RWPE1 (cell line): ENCODE results near the gene VRK2.

Source experiments
- CTCF ChIA-PET: fragments of 350-600 bp; sonication (Branson Sonifier 250); formaldehyde crosslinking; extraction: SDS; loops from one replicate; lab custom pipeline; 2021; lab: Yijun Ruan, JAX
- POLR2A ChIA-PET: fragments of 400-600 bp; formaldehyde crosslinking; extraction: SDS; loops from one replicate; lab custom pipeline; 2020; ENCODE audit warnings: antibody characterized with exemption; ENCODE audit not compliant: low non-redundant PET; lab: Yijun Ruan, JAX
- DNase-seq: peaks from one replicate; pipeline ENCODE4 v3.0.0; 2012; ENCODE audit warnings: low spot score
- H3K27ac ChIP-seq: fragments of 450-650 bp; 2 replicates; pipeline ENCODE4 v1.5.1; 2017
- TF ChIP-seq, protein P1 (sequence below): fragments of 450-650 bp; conservative IDR thresholded peaks from 2 replicates; pipeline ENCODE4 v1.5.1; 2017; ENCODE audit warnings: low read depth, mild to moderate bottlenecking

The VRK2 gene

DNA sequence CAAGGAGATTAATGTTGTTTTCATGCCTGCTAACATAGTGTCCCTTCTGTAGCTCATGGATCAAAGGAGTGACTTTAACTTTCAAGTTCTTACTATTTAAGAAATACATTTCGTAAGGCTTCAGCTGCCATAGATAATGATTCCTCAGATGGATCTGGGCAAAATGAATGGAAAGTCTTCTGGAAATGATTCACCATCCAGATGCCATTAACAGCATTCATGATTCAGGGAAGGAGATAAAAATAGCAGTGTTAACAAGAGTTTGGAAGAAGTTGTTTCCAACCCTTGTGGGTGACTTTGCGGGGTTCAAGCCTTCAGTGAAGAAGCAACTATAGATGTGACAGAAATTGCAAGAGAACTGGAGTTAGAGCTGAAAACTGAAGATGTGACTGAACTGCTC is 17.0 kb downstream of the VRK2 start:
- CTCF ChIA-PET, result no interaction called here
- H3K27ac ChIP-seq, result no peak overlapping the region
- TF ChIP-seq, protein P1, sequence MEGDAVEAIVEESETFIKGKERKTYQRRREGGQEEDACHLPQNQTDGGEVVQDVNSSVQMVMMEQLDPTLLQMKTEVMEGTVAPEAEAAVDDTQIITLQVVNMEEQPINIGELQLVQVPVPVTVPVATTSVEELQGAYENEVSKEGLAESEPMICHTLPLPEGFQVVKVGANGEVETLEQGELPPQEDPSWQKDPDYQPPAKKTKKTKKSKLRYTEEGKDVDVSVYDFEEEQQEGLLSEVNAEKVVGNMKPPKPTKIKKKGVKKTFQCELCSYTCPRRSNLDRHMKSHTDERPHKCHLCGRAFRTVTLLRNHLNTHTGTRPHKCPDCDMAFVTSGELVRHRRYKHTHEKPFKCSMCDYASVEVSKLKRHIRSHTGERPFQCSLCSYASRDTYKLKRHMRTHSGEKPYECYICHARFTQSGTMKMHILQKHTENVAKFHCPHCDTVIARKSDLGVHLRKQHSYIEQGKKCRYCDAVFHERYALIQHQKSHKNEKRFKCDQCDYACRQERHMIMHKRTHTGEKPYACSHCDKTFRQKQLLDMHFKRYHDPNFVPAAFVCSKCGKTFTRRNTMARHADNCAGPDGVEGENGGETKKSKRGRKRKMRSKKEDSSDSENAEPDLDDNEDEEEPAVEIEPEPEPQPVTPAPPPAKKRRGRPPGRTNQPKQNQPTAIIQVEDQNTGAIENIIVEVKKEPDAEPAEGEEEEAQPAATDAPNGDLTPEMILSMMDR, result no peak
- POLR2A ChIA-PET, result no interaction called here
- no peak for DNase-seq

DNA sequence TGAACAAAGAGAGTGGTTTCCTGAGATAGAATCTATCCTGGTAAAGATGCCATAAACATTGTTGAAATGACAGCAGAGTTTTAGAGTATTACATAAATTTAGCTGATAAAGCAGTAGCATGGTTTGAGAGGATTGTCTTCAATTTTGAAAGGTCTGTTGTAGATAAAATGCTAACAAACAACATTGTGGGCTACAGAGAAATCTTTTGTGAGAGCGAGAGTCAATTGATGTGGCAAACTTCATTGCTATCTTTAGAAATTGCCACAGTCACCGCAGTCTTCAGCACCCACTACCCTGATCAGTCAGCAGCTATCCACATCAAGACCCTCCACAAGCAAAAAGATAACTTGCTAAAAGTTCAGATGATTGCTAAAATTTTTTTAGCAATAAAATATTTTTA is 17.5 kb downstream of the VRK2 start:
- ChIA-PET POLR2A (no interaction called here), CTCF (no interaction called here)
- TF ChIP-seq, protein P1, result no peak
- no peak for DNase-seq
- H3K27ac ChIP-seq, result no peak overlapping the region

DNA sequence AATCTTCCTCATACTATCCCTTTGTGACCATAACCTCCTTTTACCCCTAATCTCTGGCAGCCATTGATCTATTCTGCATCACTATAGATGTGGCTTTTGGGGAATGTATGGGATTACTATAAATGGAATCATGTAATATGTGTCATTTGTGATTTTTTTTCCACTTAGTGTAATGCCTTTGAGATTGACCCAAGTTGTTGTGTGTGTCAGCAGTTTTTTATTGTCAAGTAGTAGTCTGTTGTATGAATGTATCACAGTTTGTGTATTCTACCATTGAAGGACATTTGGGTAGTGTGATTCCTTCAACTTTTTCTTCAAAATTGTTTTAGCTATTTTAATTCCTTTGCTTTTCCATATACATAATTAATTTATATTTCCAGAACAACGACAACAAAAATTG is 18.6 kb downstream of the VRK2 start:
- TF ChIP-seq, protein P1, result no peak
- ChIA-PET POLR2A (no interaction called here), CTCF (no interaction called here)
- no peak for DNase-seq
- no peak overlapping the region for H3K27ac ChIP-seq

DNA sequence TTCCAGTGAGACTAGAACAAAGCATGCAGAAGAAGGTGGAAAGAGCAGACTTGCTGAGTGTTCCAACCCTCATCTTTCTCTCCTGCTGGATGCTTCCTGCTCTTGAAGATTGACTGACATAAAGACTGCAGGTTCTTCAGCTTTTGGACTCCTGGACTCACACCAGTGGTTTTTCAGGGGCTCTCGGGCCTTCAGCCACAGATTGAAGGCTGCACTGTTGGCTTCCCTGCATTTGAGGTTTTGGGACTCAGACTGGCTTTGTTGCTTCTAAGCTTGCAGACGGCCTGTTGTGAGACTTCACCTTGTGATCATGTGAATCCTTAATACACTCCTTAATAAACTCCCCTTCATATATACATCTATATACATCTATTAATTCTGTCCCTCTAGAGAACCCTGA is 20.4 kb downstream of the VRK2 start:
- DNase-seq, result no peak
- no peak overlapping the region for H3K27ac ChIP-seq
- CTCF ChIA-PET, result interaction anchor here (0.6 kb wide), 1 partner anchor 1011 kb away, joined by 5 read pairs; no protein-coding TSS in a partner anchor
- TF ChIP-seq, protein P1, result no peak
- POLR2A ChIA-PET, result no interaction called here

DNA sequence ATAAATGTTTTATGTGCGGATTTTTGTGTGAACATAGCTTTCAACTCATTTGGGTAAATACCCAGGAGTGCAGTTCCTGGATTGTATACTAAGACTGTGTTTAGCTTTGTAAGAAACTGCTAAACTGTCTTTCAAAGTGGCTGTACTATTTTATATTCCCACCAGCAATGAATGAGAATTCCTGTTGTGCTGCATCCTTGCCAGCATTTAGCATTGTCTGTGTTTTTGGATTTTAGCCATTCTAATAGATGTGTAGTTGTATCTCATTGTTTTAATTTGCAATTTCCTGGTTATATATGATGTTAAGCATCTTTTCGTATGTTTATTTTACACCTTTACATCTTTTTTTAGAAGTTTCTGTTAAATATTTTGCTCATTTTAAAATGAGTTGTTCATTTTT is 24.2 kb downstream of the VRK2 start:
- POLR2A ChIA-PET, result no interaction called here
- H3K27ac ChIP-seq, result no peak overlapping the region
- CTCF ChIA-PET, result interaction anchor here (0.7 kb wide), 1 partner anchor 12 kb away, joined by 4 read pairs; no protein-coding TSS in a partner anchor
- TF ChIP-seq, protein P1, result no peak
- no peak for DNase-seq

DNA sequence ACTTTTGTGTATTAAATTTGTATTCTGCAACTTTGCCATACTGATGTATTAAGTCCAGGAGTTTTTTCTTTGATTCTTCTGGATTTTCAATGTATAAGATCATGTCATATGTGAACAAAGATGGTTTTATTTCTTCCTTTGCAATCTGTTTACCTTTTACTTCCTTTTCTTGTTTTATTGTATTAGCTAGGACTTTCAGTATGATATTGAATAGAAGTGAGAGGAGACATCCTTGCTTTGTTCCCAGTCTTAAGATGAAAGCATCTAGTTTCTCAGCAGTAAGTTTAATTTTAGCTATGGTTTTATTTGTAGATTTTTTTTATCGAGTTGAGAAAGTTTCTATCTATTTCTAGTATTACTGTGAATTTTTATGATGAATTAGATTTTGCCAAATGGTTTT is 25.5 kb downstream of the VRK2 start:
- TF ChIP-seq, protein P1, result no peak
- CTCF ChIA-PET, result no interaction called here
- H3K27ac ChIP-seq, result no peak overlapping the region
- POLR2A ChIA-PET, result no interaction called here
- DNase-seq, result no peak

DNA sequence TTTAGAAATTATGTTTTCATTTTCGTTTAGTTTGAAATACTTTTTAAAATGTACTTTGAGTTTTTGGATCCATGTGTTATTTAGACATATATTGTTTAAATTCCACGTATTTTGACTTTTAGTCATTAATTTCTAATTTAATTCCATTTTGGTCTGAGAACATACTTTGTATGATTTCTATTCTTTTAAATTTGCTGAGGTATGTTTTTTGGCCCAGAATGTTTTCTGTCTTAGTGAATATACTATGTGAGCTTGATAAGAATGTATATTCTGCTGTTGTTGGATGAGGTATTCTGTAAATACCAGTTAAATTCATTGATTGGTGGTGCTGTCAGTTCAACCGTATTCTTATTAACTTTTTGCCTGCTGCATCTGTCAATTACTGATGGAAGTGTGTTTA is 26.4 kb downstream of the VRK2 start:
- ChIA-PET POLR2A (no interaction called here), CTCF (no interaction called here)
- no peak for DNase-seq
- H3K27ac ChIP-seq, result no peak overlapping the region
- TF ChIP-seq, protein P1, result no peak
